HepG2 (cell line): Measurements from ENCODE around the gene FADD. TPM values are rescaled to one million over a fixed set of nuclear protein-coding genes. Genes with fewer than 3 reads are reported as not detected.

Experiments
- ATAC-seq: fragments of 200-7000 bp; cut with Tn5 transposase; 3 replicates; pipeline ENCODE4 v1.9.1; 2020; ENCODE audit warnings: mild to moderate bottlenecking, moderate library complexity
- BruUV-seq: library from RNA; stranded (reverse); fragments of 400-500 nt; replicated peaks from 2 replicates; lab custom pipeline; 2021; lab: Mats Ljungman, UMichigan
- CTCF ChIA-PET: fragments of 300-600 bp; formaldehyde crosslinking; extraction: SDS; loops from one replicate; lab custom pipeline; 2021; ENCODE audit warnings: low total read pairs, inconsistent platforms, low intra/inter-chr PET ratio; lab: Yijun Ruan, JAX
- POLR2A ChIA-PET: fragments of 350-600 bp; sonication (Branson Sonifier 250); formaldehyde crosslinking; loops from one replicate; lab custom pipeline; 2020; ENCODE audit warnings: antibody characterized with exemption, inconsistent platforms; lab: Yijun Ruan, JAX
- DNase-seq: peaks from one replicate; pipeline ENCODE4 v3.0.0-alpha.2; 2015; ENCODE audit warnings: low spot score
- FAIRE-seq: peaks from 3 replicates; lab custom pipeline; 2011; peaks lifted over from hg19 to GRCh38; lab: Jason Lieb, UNC
- H2AFZ ChIP-seq: one replicate; pipeline ENCODE4 v1.6.1; 2011; ENCODE audit warnings: low read length, inconsistent platforms
- H3K27ac ChIP-seq: fragments of 300-600 bp; 3 replicates; pipeline ENCODE4 v1.8.0; 2011; ENCODE audit warnings: mixed run types, mild to moderate bottlenecking, mixed read lengths, low read length, inconsistent platforms; ENCODE audit not compliant: insufficient read depth; ENCODE audit errors: extremely low read length
- H3K27me3 ChIP-seq, 2 experiments: fragments of 200-600 bp in 1 of 2; 2 replicates in 1 of 2; 3 replicates in 1 of 2; pipeline versions ENCODE4 v1.6.0 to v1.8.0; 2011; ENCODE audit warnings: low read length in 2 of 2, mild to moderate bottlenecking in 2 of 2, moderate library complexity in 2 of 2, inconsistent platforms in 1 of 2; ENCODE audit not compliant: insufficient read depth in 2 of 2, control insufficient read depth in 1 of 2
- H3K36me3 ChIP-seq, 2 experiments: fragments of 200-600 bp in 1 of 2; replicated peaks in 1 of 2; 2 replicates in 1 of 2; 3 replicates in 1 of 2; pipeline versions ENCODE4 v1.5.1 to v1.8.0; 2011; ENCODE audit warnings: low read length in 2 of 2, inconsistent platforms in 1 of 2; ENCODE audit not compliant: insufficient read depth in 2 of 2, control insufficient read depth in 1 of 2
- H3K4me1 ChIP-seq: 2 replicates; pipeline ENCODE4 v1.5.1; 2012; ENCODE audit warnings: low read length, inconsistent platforms; ENCODE audit not compliant: insufficient read depth
- H3K4me2 ChIP-seq: 2 replicates; pipeline ENCODE4 v1.6.0; 2011; ENCODE audit warnings: low read depth, low read length, inconsistent platforms
- H3K4me3 ChIP-seq, 3 experiments: fragments of 200-600 bp in 1 of 3; sonication (generic), shearing (Covaris generic) in 1 of 3; replicated peaks in 1 of 3; 2 replicates each; pipeline ENCODE4 v1.5.1; 2011 to 2016; ENCODE audit warnings: low read length in 3 of 3, inconsistent platforms in 2 of 3, low read depth in 2 of 3, mild to moderate bottlenecking in 2 of 3, control low read depth in 1 of 3, mixed read lengths in 1 of 3; ENCODE audit not compliant: insufficient read depth in 1 of 3
- H3K79me2 ChIP-seq: one replicate; pipeline ENCODE4 v1.6.1; 2011; ENCODE audit warnings: low read length, inconsistent platforms; ENCODE audit not compliant: insufficient read depth
- H3K9ac ChIP-seq: 2 replicates; pipeline ENCODE4 v1.6.0; 2011; ENCODE audit warnings: mild to moderate bottlenecking, low read depth, low read length, inconsistent platforms; ENCODE audit not compliant: insufficient read depth
- H3K9me3 ChIP-seq: 2 replicates; pipeline ENCODE4 v1.5.1; 2012; ENCODE audit warnings: mild to moderate bottlenecking, low read length
- H4K20me1 ChIP-seq: 2 replicates; pipeline ENCODE4 v1.6.0; 2011; ENCODE audit warnings: inconsistent platforms, mild to moderate bottlenecking, low read length, moderate library complexity; ENCODE audit not compliant: insufficient read depth
- ATF7 ChIP-seq, 2 experiments: fragments of 450-650 bp in 1 of 2; sonication (generic) in 1 of 2; formaldehyde crosslinking in 1 of 2; IDR thresholded peaks; 2 replicates each; pipeline versions ENCODE4 v1.4.0 to v1.6.1; 2016 to 2020; ENCODE audit warnings: antibody characterized with exemption in 1 of 2, mild to moderate bottlenecking in 1 of 2, missing genetic modification reagents in 1 of 2
- ZNF121 ChIP-seq: sonication (generic); formaldehyde crosslinking; IDR thresholded peaks from 2 replicates; pipeline ENCODE4 v1.5.0; 2020; ENCODE audit warnings: mild to moderate bottlenecking, missing genetic modification reagents
- WGBS: methylation state at CpG from one replicate; pipeline ENCODE4 v1.1.6; 2017; ENCODE audit warnings: low lambda C conversion rate; 5-methylcytosine and 5-hydroxymethylcytosine counted together
- in situ Hi-C: cut with HindIII; loops from 2 replicates; pipeline ENCODE4 v1.10.0; 2017; ENCODE audit warnings: low pct_unique_long_range_greater_than_20kb; ENCODE audit not compliant: extremely low pct_ligation_motif_present
- intact Hi-C: fragments of 100-400 bp; cut with micrococcal nuclease; formaldehyde crosslinking; loops from one replicate; pipeline ENCODE4 v1.10.0; 2022; ENCODE audit not compliant: unreplicated experiment
- polyA plus RNA-seq, 8 experiments: library from polyadenylated mRNA; depleted of rRNA in 3 of 8; stranded (reverse) in 7 of 8; unstranded in 1 of 8; fragments of >200 nt; fragmentation: Illumina TruSeq in 4 of 8; extraction: Trizol in 4 of 8; gene quantifications; 2 replicates each; pipeline versions ENCODE4 v1.2.1 to v1.2.3, GENCODE V29; 2011 to 2016; ENCODE audit warnings: low read depth in 4 of 8, missing spikeins in 1 of 8, mixed read lengths in 1 of 8; ENCODE audit not compliant: insufficient read depth in 1 of 8
- total RNA-seq, 5 experiments: library from RNA; depleted of rRNA; stranded (reverse); fragments of >200 nt; fragmentation: Illumina TruSeq; extraction: Trizol; gene quantifications; 2 replicates each; pipeline ENCODE4 v1.2.3, GENCODE V29; 2016; ENCODE audit warnings: low read depth in 1 of 5
- TF ChIP-seq, protein P1 (sequence below): sonication (generic); formaldehyde crosslinking; IDR thresholded peaks from 2 replicates; pipeline ENCODE4 v1.4.0; 2020; ENCODE audit warnings: mild to moderate bottlenecking, missing genetic modification reagents

FADD gene
- total and polyA plus RNA-seq, 2 of the 13 experiments (the other 11 are each of a cell fraction or from before 2014, with no cell fraction given), result 14.2 to 22.2 TPM

DNA sequence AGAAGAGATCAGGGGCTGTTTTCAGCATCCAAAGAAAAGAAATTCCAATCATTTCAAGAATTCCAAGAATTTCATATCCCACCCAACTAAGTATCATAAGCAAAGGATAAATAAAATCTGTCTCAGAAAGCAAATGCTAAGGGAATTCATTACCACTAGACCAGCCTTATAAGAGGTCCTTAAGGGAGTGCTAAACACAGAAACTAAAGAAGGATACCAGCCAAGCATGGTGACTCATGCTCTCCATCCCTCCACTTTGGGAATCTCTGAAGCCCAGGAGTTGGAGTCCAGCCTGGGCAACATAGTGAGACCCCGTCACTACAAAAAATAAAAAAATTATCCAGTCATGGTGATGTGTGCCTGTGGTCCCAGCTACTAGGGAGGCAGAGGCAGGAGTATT is 17.8 kb downstream of the FADD start:
- in situ Hi-C loops (no loop called here), intact Hi-C loops (no loop called here)
- Histone ChIP-seq H3K27ac (no peak overlapping the region), H3K27me3 (peaks cover 1 to 19% of the 10 kb centered on the region in 2 experiments; a peak in 4 of 5 replicates), H3K79me2 (no peaks in the 10 kb centered on the region), H3K9ac (no peak overlapping the region), H3K9me3 (no peaks in the 10 kb centered on the region), H3K4me1 (peaks cover 21% of the 10 kb centered on the region; the same call in 1 of the 2 replicates), H3K36me3 (no peaks in the 10 kb centered on the region), H4K20me1 (no peaks in the 10 kb centered on the region), H3K4me2 (no peak overlapping the region), H3K4me3 (no peak overlapping the region), H2AFZ (no peak overlapping the region)
- ChIA-PET POLR2A (no interaction called here), CTCF (no interaction called here)
- TF ChIP-seq ZNF121, result 0 out of 2 replicates have a peak, but pooled peaks have one; percentile 25
- TF ChIP-seq, protein P1, sequence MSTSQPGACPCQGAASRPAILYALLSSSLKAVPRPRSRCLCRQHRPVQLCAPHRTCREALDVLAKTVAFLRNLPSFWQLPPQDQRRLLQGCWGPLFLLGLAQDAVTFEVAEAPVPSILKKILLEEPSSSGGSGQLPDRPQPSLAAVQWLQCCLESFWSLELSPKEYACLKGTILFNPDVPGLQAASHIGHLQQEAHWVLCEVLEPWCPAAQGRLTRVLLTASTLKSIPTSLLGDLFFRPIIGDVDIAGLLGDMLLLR, result no peak
- FAIRE-seq (no peak), ATAC-seq (no peak), DNase-seq (no peak)
- WGBS, result 40% methylated on average over 1 of the region's 1 CpG
- no TSS peak for BruUV-seq

DNA sequence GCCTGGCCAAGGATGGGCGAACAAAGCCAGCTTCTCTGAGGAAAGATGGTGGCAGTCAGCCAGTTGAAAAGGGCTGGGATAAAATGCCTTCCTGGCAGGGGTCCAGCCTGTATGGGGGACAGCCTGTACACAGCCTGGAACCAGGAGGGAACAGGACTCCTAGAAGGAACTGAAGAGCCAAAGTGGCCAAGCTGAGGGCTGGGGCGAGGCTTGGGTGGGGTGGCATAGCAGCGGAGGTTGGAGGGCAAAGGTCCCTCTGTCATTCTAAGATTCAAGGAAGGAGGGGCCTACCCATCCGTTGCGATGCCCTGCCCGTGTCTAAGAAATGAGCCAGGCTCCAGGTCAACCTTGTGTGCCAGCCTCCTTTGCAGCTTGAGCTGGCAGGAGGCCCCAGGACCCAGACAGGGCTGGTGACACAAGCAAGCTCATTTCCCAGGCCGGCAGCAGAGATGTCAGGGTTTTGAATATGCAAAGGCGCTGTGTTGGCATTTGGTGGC is 22.6 kb downstream of the FADD start:
- no peak for FAIRE-seq
- H3K4me2 ChIP-seq, result no peak overlapping the region
- H3K9ac ChIP-seq, result no peak overlapping the region
- no peaks in the 10 kb centered on the region for H3K9me3 ChIP-seq
- ChIA-PET POLR2A (no interaction called here), CTCF (no interaction called here)
- H3K4me1 ChIP-seq, result peaks cover 21% of the 10 kb centered on the region; the same call in 1 of the 2 replicates
- H4K20me1 ChIP-seq, result no peaks in the 10 kb centered on the region
- no peak for DNase-seq
- H3K27ac ChIP-seq, result no peak overlapping the region
- H2AFZ ChIP-seq, result no peak overlapping the region
- in situ Hi-C loops, result no loop called here
- H3K27me3 ChIP-seq, result peaks cover 3 to 17% of the 10 kb centered on the region in 2 experiments
- BruUV-seq, result no TSS peak
- TF ChIP-seq ATF7 (IDR thresholded peaks at IDR 0.05) (no peak), ATF7 (CRISPR knock-in tag; IDR thresholded peaks at IDR 0.05) (no peak)
- WGBS, result 25% methylated on average over 5 of the region's 8 CpGs
- H3K4me3 ChIP-seq, result no peak overlapping the region
- H3K36me3 ChIP-seq, result no peaks in the 10 kb centered on the region
- intact Hi-C loops, result no loop called here
- peak; percentile 20; the same call in 1 of the 3 replicates for ATAC-seq
- no peaks in the 10 kb centered on the region for H3K79me2 ChIP-seq
